Nephron progenitor cell (in vitro differentiated cells): ENCODE data around the gene ARHGEF4.
A peak's percentile ranks its signal among the peaks of the same experiment; 100 is the strongest.

Source experiments
- DNase-seq: peaks from one replicate; pipeline ENCODE4 v3.0.0; 2021
- H3K27ac Mint-ChIP-seq: 2 replicates; pipeline ENCODE4 v1.8.0; 2021; ENCODE audit warnings: mild to moderate bottlenecking, moderate library complexity, mixed read lengths
- H3K27me3 Mint-ChIP-seq: 2 replicates; pipeline ENCODE4 v1.8.0; 2021; ENCODE audit warnings: mild to moderate bottlenecking, low read depth, mixed read lengths; ENCODE audit not compliant: poor library complexity
- H3K36me3 Mint-ChIP-seq: 2 replicates; pipeline ENCODE4 v1.8.0; 2021; ENCODE audit warnings: low read depth, mixed read lengths
- H3K4me1 Mint-ChIP-seq: 2 replicates; pipeline ENCODE4 v1.8.0; 2021; ENCODE audit warnings: mixed read lengths
- H3K4me3 Mint-ChIP-seq: 2 replicates; pipeline ENCODE4 v1.8.0; 2021; ENCODE audit warnings: mild to moderate bottlenecking, moderate library complexity, mixed read lengths
- H3K9me3 Mint-ChIP-seq: 2 replicates; pipeline ENCODE4 v1.8.0; 2021; ENCODE audit warnings: mild to moderate bottlenecking, moderate library complexity, mixed read lengths
- CTCF ChIP-seq: fragments of 200-600 bp; sonication (generic); IDR thresholded peaks from 2 replicates; pipeline ENCODE4 v1.5.0; 2021; ENCODE audit warnings: antibody characterized with exemption

The ARHGEF4 gene

DNA sequence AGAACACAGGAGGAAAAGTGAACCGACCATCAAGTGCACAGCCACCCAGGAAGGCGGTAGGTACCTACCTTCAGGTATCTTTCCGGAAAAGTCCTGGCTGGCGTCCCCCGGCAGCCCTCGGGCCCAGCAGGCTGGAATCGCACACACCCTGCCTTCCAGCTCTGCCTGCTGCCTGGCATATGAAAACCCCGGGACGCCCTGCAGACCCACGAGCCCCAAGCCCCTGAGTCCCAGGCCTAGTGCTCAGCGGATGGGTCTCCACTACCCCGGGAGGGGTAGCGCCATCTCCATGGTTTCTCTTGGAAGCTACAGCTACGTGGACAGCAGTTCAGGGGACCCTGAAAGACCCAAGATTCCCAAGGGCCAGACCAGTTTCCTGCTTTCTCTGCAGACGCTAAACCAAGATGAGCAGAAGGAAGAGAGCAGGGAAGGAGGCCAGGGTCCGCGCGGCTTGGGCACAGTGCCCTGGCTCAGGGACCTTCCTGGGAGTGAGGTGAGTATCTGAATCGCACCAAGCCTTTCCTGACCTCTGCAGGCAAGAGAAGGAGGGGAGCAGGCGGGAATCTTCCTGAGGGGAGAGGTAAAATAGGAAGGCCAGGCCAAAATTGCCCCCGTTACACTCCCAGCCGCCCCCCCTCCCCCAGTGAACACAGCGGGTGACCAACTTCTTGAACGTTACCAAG, 80.4 kb downstream of the ARHGEF4 start:
- no peaks in the 10 kb centered on the region for H3K36me3 Mint-ChIP-seq
- H3K4me1 Mint-ChIP-seq: peaks cover 41% of the 10 kb centered on the region
- no peak for DNase-seq
- TF ChIP-seq CTCF: no peak
- peaks cover 5% of the 10 kb centered on the region for H3K27me3 Mint-ChIP-seq
- no peak overlapping the region for H3K27ac Mint-ChIP-seq
- H3K4me3 Mint-ChIP-seq: no peak overlapping the region
- no peaks in the 10 kb centered on the region for H3K9me3 Mint-ChIP-seq

GRCh38 chr2:130918393-130918792, 81.7 kb downstream of the ARHGEF4 start:
- no peaks in the 10 kb centered on the region for H3K36me3 Mint-ChIP-seq
- no peak for DNase-seq
- H3K4me1 Mint-ChIP-seq: peaks cover 33% of the 10 kb centered on the region
- H3K9me3 Mint-ChIP-seq: no peaks in the 10 kb centered on the region
- no peak overlapping the region for H3K4me3 Mint-ChIP-seq
- no peak for TF ChIP-seq CTCF
- H3K27ac Mint-ChIP-seq: peak overlapping the region; percentile 56
- H3K27me3 Mint-ChIP-seq: peaks cover 5% of the 10 kb centered on the region

DNA sequence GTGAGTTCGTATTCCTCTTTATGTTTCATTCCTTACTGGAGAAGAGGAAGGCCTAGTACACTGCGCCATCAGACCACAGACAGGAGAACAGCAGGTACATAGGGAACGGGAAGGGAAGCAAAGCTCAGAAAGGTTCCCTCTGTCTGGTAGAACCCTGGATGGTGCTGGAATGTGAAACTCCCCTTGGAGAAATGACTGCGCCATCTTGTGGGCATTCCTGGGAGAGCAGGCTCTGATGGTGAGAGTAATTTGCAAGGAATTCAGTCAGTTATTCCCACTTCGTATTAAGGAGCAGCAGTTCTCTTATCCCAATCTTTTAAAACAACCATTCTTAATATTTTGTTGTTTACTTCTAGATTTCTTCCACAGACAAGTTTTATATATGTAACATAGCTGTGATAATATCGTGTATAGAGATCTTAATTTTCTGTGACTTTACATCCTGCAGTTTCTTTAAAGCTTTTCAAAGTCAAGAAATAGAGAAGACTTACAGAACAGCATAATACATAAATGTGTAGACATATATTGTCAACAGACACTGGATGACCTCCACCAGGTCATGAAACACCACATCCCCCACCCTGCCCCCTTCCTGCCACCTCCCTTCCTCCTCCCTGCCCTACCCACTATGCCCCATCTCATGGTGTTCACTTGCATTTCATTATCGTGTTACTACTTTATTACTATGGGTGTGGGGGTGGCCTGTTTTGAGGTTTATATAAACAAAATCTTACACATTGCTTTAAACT, 83.9 kb downstream of the ARHGEF4 start:
- H3K27me3 Mint-ChIP-seq: peaks cover 5% of the 10 kb centered on the region
- no peak overlapping the region for H3K27ac Mint-ChIP-seq
- H3K9me3 Mint-ChIP-seq: peaks cover 12% of the 10 kb centered on the region
- TF ChIP-seq CTCF: peak; percentile 86
- peaks cover 24% of the 10 kb centered on the region for H3K4me1 Mint-ChIP-seq
- no peak overlapping the region for H3K4me3 Mint-ChIP-seq
- H3K36me3 Mint-ChIP-seq: no peaks in the 10 kb centered on the region
- peak; percentile 89 for DNase-seq

DNA sequence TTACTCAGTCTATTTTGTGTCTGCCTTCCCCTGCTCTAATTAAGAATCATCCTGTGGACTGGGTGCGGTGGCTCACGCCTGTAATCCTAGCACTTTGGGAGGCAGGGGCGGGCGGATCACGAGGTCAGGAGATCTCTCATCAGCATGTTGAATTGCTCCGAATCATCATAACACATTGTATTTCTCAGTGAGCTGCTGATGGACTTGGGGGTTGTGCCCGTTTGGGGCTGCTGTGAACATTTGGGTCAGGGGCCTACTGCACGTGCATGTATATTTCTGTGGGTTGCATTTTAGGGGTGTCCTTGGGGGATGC, 84.4 kb downstream of the ARHGEF4 start:
- no peak overlapping the region for H3K4me3 Mint-ChIP-seq
- H3K36me3 Mint-ChIP-seq: no peaks in the 10 kb centered on the region
- peaks cover 24% of the 10 kb centered on the region for H3K4me1 Mint-ChIP-seq
- no peak overlapping the region for H3K27ac Mint-ChIP-seq
- TF ChIP-seq CTCF: no peak
- peaks cover 17% of the 10 kb centered on the region for H3K9me3 Mint-ChIP-seq
- peaks cover 5% of the 10 kb centered on the region for H3K27me3 Mint-ChIP-seq
- DNase-seq: no peak

GRCh38 chr2:130922417-130922816, 85.7 kb downstream of the ARHGEF4 start:
- H3K4me3 Mint-ChIP-seq: no peak overlapping the region
- no peak for DNase-seq

More at GRCh38 chr2:130922417-130922816, 85.7 kb downstream of the ARHGEF4 start:
- peaks cover 5% of the 10 kb centered on the region for H3K27me3 Mint-ChIP-seq
- peaks cover 24% of the 10 kb centered on the region for H3K4me1 Mint-ChIP-seq
- H3K36me3 Mint-ChIP-seq: peaks cover 9% of the 10 kb centered on the region
- no peak overlapping the region for H3K27ac Mint-ChIP-seq
- H3K9me3 Mint-ChIP-seq: peaks cover 30% of the 10 kb centered on the region
- no peak for TF ChIP-seq CTCF
